ENCODE measurements around the gene CACNA2D3.

GRCh38 chr3:54202651-54203248 is 80.4 kb downstream of the CACNA2D3 start:
- no peak for TF ChIP-seq CTCF (conservative IDR thresholded peaks at IDR 0.05; ENCODE audit: low read length)
- TF ChIP-seq EZH2phosphoT487 (IDR thresholded peaks at IDR 0.05; ENCODE audit: borderline replicate concordance, low read depth, low read length) = no peak
